GM10266 (cell line): Measurements from ENCODE around the gene HPD.

Experiments
- DNase-seq: peaks from one replicate; pipeline ENCODE4 v3.0.0; 2012; ENCODE audit errors: extremely low spot score
- CTCF ChIP-seq: IDR thresholded peaks from 2 replicates; pipeline ENCODE4 v1.5.1; 2012; ENCODE audit warnings: mild to moderate bottlenecking, low read depth; ENCODE audit not compliant: control insufficient read depth, insufficient read depth; ENCODE audit errors: missing control alignments

Gene HPD

DNA sequence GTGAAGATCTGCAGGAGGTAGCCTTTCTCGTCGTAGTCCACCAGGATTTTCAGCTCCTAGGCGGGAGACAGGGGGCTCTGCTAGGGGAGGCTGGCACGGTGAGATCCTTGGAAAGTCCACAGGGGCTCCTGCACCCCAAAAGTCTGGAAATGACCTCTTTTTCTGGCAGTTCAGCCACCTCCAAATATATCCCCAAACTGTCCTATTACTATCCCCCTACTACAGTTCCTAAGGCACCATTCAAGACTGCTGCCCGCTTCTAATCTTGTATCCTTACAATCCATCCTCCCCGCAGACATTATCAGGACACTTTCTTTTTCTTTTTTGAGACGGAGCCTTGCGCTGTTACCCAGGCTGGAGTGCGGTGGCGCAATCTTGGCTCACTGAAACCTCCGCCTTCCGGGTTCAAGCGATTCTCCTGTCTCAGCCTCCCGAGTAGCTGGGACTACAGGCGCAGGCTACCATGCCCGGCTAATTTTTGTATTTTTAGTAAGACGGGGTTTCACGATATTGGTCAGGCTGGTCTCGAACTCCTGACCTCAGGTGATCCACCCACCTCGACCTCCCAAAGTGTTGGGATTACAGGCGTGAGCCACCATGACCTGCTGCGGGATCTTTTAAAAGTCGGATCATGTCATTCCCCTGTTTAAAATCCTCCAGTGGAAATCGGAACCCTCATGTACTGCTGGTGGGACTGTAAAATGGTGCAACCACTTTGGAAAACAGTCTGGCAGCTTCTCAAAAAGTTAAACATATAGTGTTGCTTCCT lies 18.5 kb downstream of the HPD start:
- no peak for DNase-seq
- TF ChIP-seq CTCF: no peak

GRCh38 chr12:121839106-121839992 lies 19.3 kb downstream of the HPD start:
- TF ChIP-seq CTCF: no peak
- DNase-seq: peak; percentile 99

- TF ChIP-seq CTCF: no peak
These were observed 20.5 kb downstream of the HPD start for GRCh38 chr12:121838126-121838525.

GRCh38 chr12:121837680-121838079 lies 21.0 kb downstream of the HPD start:
- TF ChIP-seq CTCF: no peak
- no peak for DNase-seq

More at GRCh38 chr12:121838126-121838525, 20.5 kb downstream of the HPD start:
- DNase-seq: no peak

- no peak for DNase-seq
- TF ChIP-seq CTCF: no peak
These were observed 27.0 kb downstream of the HPD start for GRCh38 chr12:121831571-121832245.

DNA sequence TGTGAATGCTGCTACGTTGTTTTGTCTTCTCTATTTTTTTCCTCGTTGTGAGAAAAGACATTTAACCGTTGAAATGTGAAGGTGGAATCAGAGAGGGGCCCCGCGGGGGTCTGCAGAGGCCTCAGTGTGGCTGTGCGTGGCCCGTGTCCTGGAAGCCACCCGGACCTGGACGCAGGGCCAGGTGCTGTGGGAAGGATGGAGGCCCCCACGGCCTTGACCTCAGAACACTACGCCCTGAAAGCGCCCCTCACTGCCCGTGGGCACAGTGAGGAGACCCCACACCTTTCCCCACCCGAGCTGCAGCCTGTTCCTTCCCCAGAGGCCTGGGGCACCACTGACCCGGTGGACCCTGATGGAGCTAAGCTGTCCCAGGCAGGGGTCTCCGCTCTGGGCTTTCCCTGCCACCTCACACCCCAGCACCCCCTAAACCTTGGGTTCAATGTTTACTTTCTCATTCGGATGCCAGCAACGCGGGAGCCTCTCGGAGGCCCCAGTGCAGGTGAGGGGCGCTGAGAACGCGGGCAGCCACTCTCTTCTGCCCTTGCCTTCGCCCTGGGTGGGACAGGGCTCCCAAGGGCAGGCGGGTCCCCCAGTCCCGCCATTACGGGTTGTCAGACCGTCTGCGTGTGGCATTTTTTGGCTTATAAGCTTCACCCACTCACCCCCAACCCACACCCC lies 27.9 kb downstream of the HPD start:
- no peak for TF ChIP-seq CTCF
- no peak for DNase-seq
